Measurements from ENCODE around the gene CAMTA1.

Gene CAMTA1

GRCh38 chr1:7531562-7532340 lies 746.5 kb downstream of the CAMTA1 start:
- H3K4me3 ChIP-seq (ENCODE audit: low read depth in 1 of 2, low read length in 2 of 2), result no peak overlapping the region
- H3K9ac ChIP-seq (ENCODE audit: low read depth, low read length), result no peak overlapping the region
- no peaks in the 10 kb centered on the region for H3K4me1 ChIP-seq (ENCODE audit: insufficient read depth, low read length)
- peaks cover under 1% of the 10 kb centered on the region for H3K27me3 ChIP-seq (ENCODE audit: insufficient read depth, low read length, poor library complexity)
- no peaks in the 10 kb centered on the region for H3K9me3 ChIP-seq (ENCODE audit: insufficient read depth, low read length, severe bottlenecking)
- no peak overlapping the region for H2AFZ ChIP-seq (ENCODE audit: low read depth, low read length)
- H3K27ac ChIP-seq (ENCODE audit: low read length), result no peak overlapping the region
- no peaks in the 10 kb centered on the region for H3K36me3 ChIP-seq (ENCODE audit: insufficient read depth, low read length)
- no peaks in the 10 kb centered on the region; the same call in 1 of the 2 replicates for H4K20me1 ChIP-seq (ENCODE audit: insufficient read depth, low read length)
- H3K4me2 ChIP-seq (ENCODE audit: insufficient read depth, low read length), result no peak overlapping the region
- TF ChIP-seq CTCF (IDR thresholded peaks at IDR 0.05; ENCODE audit: borderline replicate concordance, extremely low read depth, low read length, poor library complexity, severe bottlenecking), result no peak
- no peak for TF ChIP-seq EZH2 (IDR thresholded peaks at IDR 0.05; ENCODE audit: borderline replicate concordance, low read depth, low read length, severe bottlenecking)
- DNase-seq, result no peak
- no peak for ATAC-seq (ENCODE audit: insufficient read depth, low read depth)
- no peaks in the 10 kb centered on the region for H3K79me2 ChIP-seq (ENCODE audit: insufficient read depth, low read length)

GRCh38 chr1:7533006-7533405 lies 747.8 kb downstream of the CAMTA1 start:
- H3K4me1 ChIP-seq (ENCODE audit: insufficient read depth, low read length), result no peaks in the 10 kb centered on the region
- TF ChIP-seq EZH2 (IDR thresholded peaks at IDR 0.05; ENCODE audit: borderline replicate concordance, low read depth, low read length, severe bottlenecking), result no peak
- no peak for TF ChIP-seq CTCF (IDR thresholded peaks at IDR 0.05; ENCODE audit: borderline replicate concordance, extremely low read depth, low read length, poor library complexity, severe bottlenecking)
- H3K4me2 ChIP-seq (ENCODE audit: insufficient read depth, low read length), result no peak overlapping the region
- no peaks in the 10 kb centered on the region for H3K79me2 ChIP-seq (ENCODE audit: insufficient read depth, low read length)
- no peaks in the 10 kb centered on the region for H3K9me3 ChIP-seq (ENCODE audit: insufficient read depth, low read length, severe bottlenecking)
- H3K36me3 ChIP-seq (ENCODE audit: insufficient read depth, low read length), result no peaks in the 10 kb centered on the region
- no peak for ATAC-seq (ENCODE audit: insufficient read depth, low read depth)
- H3K27me3 ChIP-seq (ENCODE audit: insufficient read depth, low read length, poor library complexity), result peaks cover 3% of the 10 kb centered on the region
- no peak overlapping the region for H3K9ac ChIP-seq (ENCODE audit: low read depth, low read length)
- no peak overlapping the region for H3K4me3 ChIP-seq (ENCODE audit: low read depth in 1 of 2, low read length in 2 of 2)
- no peak overlapping the region for H2AFZ ChIP-seq (ENCODE audit: low read depth, low read length)
- no peak overlapping the region for H3K27ac ChIP-seq (ENCODE audit: low read length)
- peaks cover 5% of the 10 kb centered on the region; the same call in 1 of the 2 replicates for H4K20me1 ChIP-seq (ENCODE audit: insufficient read depth, low read length)
- DNase-seq, result no peak

- no peak overlapping the region for H3K4me3 ChIP-seq (ENCODE audit: low read depth in 1 of 2, low read length in 2 of 2)
- H3K79me2 ChIP-seq (ENCODE audit: insufficient read depth, low read length), result no peaks in the 10 kb centered on the region
- TF ChIP-seq CTCF (IDR thresholded peaks at IDR 0.05; ENCODE audit: borderline replicate concordance, extremely low read depth, low read length, poor library complexity, severe bottlenecking) (no peak), EZH2 (IDR thresholded peaks at IDR 0.05; ENCODE audit: borderline replicate concordance, low read depth, low read length, severe bottlenecking) (no peak)
- peaks cover 5% of the 10 kb centered on the region; the same call in 1 of the 2 replicates for H4K20me1 ChIP-seq (ENCODE audit: insufficient read depth, low read length)
- H3K9me3 ChIP-seq (ENCODE audit: insufficient read depth, low read length, severe bottlenecking), result no peaks in the 10 kb centered on the region
- ATAC-seq (ENCODE audit: insufficient read depth, low read depth) (no peak), DNase-seq (no peak)
- H3K27ac ChIP-seq (ENCODE audit: low read length), result no peak overlapping the region
- peaks cover 3% of the 10 kb centered on the region for H3K27me3 ChIP-seq (ENCODE audit: insufficient read depth, low read length, poor library complexity)
- no peaks in the 10 kb centered on the region for H3K36me3 ChIP-seq (ENCODE audit: insufficient read depth, low read length)
- no peak overlapping the region for H2AFZ ChIP-seq (ENCODE audit: low read depth, low read length)
- no peaks in the 10 kb centered on the region for H3K4me1 ChIP-seq (ENCODE audit: insufficient read depth, low read length)
- no peak overlapping the region for H3K4me2 ChIP-seq (ENCODE audit: insufficient read depth, low read length)
- H3K9ac ChIP-seq (ENCODE audit: low read depth, low read length), result no peak overlapping the region
Observed at GRCh38 chr1:7534061-7534825, 749.0 kb downstream of the CAMTA1 start.

All from DND-41 (cell line).